CD4-positive, alpha-beta T cell (primary cell): ENCODE measurements around the gene MAL. TPM values are rescaled to one million over a fixed set of nuclear protein-coding genes. Genes with fewer than 3 reads are reported as not detected.

Experiments
- ATAC-seq: fragments of 200-7000 bp; cut with Tn5 transposase; one replicate; pipeline ENCODE4 v1.10.0; 2022; ENCODE audit warnings: mild to moderate bottlenecking; ENCODE audit not compliant: poor library complexity
- CTCF ChIA-PET: fragments of 350-600 bp; sonication (Branson Sonifier 250); formaldehyde crosslinking; loops from one replicate; lab custom pipeline; 2021; ENCODE audit warnings: antibody characterized with exemption, inconsistent platforms; lab: Charles Lee
- POLR2A ChIA-PET: fragments of 350-600 bp; sonication (Branson Sonifier 250); formaldehyde crosslinking; loops from one replicate; lab custom pipeline; 2021; ENCODE audit warnings: antibody characterized with exemption, inconsistent platforms; lab: Charles Lee
- DNase-seq, 14 experiments: peaks; one replicate each; pipeline ENCODE4 v3.0.0-alpha.2; 2013 to 2020; ENCODE audit warnings: mixed read lengths in 2 of 14
- H3K27ac ChIP-seq, 2 donors: one replicate each; pipeline versions ENCODE4 v1.5.1 to v1.7.0; 2013; ENCODE audit warnings: low read length in 2 of 2, low read depth in 1 of 2, mild to moderate bottlenecking in 1 of 2
- H3K27me3 ChIP-seq, 2 experiments: 1 replicate in 1 of 2; 2 replicates in 1 of 2; pipeline versions ENCODE4 v1.6.1 to v1.7.0; 2013; ENCODE audit warnings: low read length in 2 of 2, control low read depth in 1 of 2, mild to moderate bottlenecking in 1 of 2, moderate library complexity in 1 of 2; ENCODE audit not compliant: insufficient read depth in 2 of 2, control insufficient read depth in 1 of 2
- H3K36me3 ChIP-seq: one replicate; pipeline ENCODE4 v1.6.1; 2013; ENCODE audit warnings: low read length, control low read depth; ENCODE audit not compliant: insufficient read depth
- H3K4me1 ChIP-seq: one replicate; pipeline ENCODE4 v1.6.1; 2013; ENCODE audit warnings: low read length, control low read depth; ENCODE audit not compliant: insufficient read depth
- H3K4me3 ChIP-seq: one replicate; pipeline ENCODE4 v1.5.1; 2013; ENCODE audit warnings: mild to moderate bottlenecking, low read length, moderate library complexity
- H3K9me3 ChIP-seq, 2 experiments: 1 replicate in 1 of 2; 2 replicates in 1 of 2; pipeline versions ENCODE4 v1.6.1 to v1.7.0; 2013; ENCODE audit warnings: low read length in 2 of 2, mild to moderate bottlenecking in 2 of 2, control low read depth in 1 of 2, moderate library complexity in 1 of 2; ENCODE audit not compliant: control insufficient read depth in 1 of 2, insufficient read depth in 1 of 2
- H3K27ac Mint-ChIP-seq: one replicate; pipeline ENCODE4 v1.8.0; 2020; ENCODE audit warnings: mixed read lengths
- H3K27me3 Mint-ChIP-seq: one replicate; pipeline ENCODE4 v1.8.0; 2021; ENCODE audit warnings: mixed read lengths
- H3K36me3 Mint-ChIP-seq: one replicate; pipeline ENCODE4 v1.8.0; 2021; ENCODE audit warnings: low read depth, mixed read lengths
- H3K4me1 Mint-ChIP-seq: one replicate; pipeline ENCODE4 v1.8.0; 2021; ENCODE audit warnings: low read depth, mixed read lengths
- H3K4me3 Mint-ChIP-seq: one replicate; pipeline ENCODE4 v1.8.0; 2020; ENCODE audit warnings: mild to moderate bottlenecking, mixed read lengths
- H3K9me3 Mint-ChIP-seq: one replicate; pipeline ENCODE4 v1.8.0; 2020; ENCODE audit warnings: mixed read lengths
- CTCF ChIP-seq: fragments of 200-600 bp; IDR thresholded peaks from one replicate; pipeline ENCODE4 v1.8.0; 2022; ENCODE audit warnings: antibody characterized with exemption, mild to moderate bottlenecking
- intact Hi-C, 2 experiments: fragments of 100-400 bp; cut with DNase I in 1 of 2; cut with micrococcal nuclease in 1 of 2; formaldehyde crosslinking; loops; one replicate each; pipeline versions ENCODE4 v1.15.1 to v1.9.0; 2023 to 2025; cut with DNase I, micrococcal nuclease
- total RNA-seq, 174 experiments: library from RNA in 2 of 174; stranded (reverse) in 2 of 174; gene quantifications; one replicate each; pipeline ENCODE4 v1.2.3 and lab custom pipeline; 2021 to 2026

MAL gene
- total RNA-seq, 2 experiments from 2014 or later: 101 to 102 TPM

GRCh38 chr2:95042472-95043271 lies 17.2 kb downstream of the MAL start:
- no peak for TF ChIP-seq CTCF
- H3K4me3 ChIP-seq: no peak overlapping the region
- H3K9me3 Mint-ChIP-seq: peaks cover 2% of the 10 kb centered on the region
- no peaks in the 10 kb centered on the region for H3K27me3 Mint-ChIP-seq
- H3K27ac ChIP-seq: peak overlapping the region in 1 of 2 donors; percentile 14
- no peaks in the 10 kb centered on the region for H3K27me3 ChIP-seq
- ChIA-PET POLR2A (interaction anchor here (0.7 to 4.0 kb wide), 10 partner anchors 8 to 37 kb away, joined by 3 to 45 read pairs (median 7); partner anchors contain the start of gene MAL), CTCF (interaction anchor here (1.6 to 2.3 kb wide), 2 partner anchors 20 kb away, joined by 7 to 9 read pairs; no protein-coding TSS in a partner anchor)
- H3K4me1 ChIP-seq: peaks cover 65% of the 10 kb centered on the region
- H3K27ac Mint-ChIP-seq: peak overlapping the region; percentile 71
- intact Hi-C loops: loop anchor here in 1 of 2 experiments (5.0 kb wide), 1 partner anchor 35 kb away; no protein-coding TSS in a partner anchor
- peaks cover 47% of the 10 kb centered on the region for H3K36me3 Mint-ChIP-seq
- H3K36me3 ChIP-seq: peaks cover 20% of the 10 kb centered on the region
- DNase-seq (no peak), ATAC-seq (no peak)
- H3K4me3 Mint-ChIP-seq: no peak overlapping the region
- H3K9me3 ChIP-seq: no peaks in the 10 kb centered on the region
- peaks cover 92% of the 10 kb centered on the region for H3K4me1 Mint-ChIP-seq

GRCh38 chr2:95043300-95044093 lies 18.0 kb downstream of the MAL start:
- intact Hi-C loops: loop anchor here in 1 of 2 experiments (5.0 kb wide), 1 partner anchor 34 kb away; no protein-coding TSS in a partner anchor
- ATAC-seq: peak; percentile 51
- peaks cover 50% of the 10 kb centered on the region for H3K36me3 Mint-ChIP-seq
- H3K36me3 ChIP-seq: peaks cover 28% of the 10 kb centered on the region
- H3K27ac Mint-ChIP-seq: peak overlapping the region; percentile 71
- ChIA-PET POLR2A (interaction anchor here (0.7 to 4.0 kb wide), 10 partner anchors 9 to 36 kb away, joined by 3 to 45 read pairs (median 7); partner anchors contain the start of gene MAL), CTCF (interaction anchor here (1.6 kb wide), 1 partner anchor 21 kb away, joined by 7 read pairs; no protein-coding TSS in a partner anchor)
- no peak for TF ChIP-seq CTCF
- H3K4me1 Mint-ChIP-seq: peaks cover 84% of the 10 kb centered on the region
- no peak overlapping the region for H3K4me3 ChIP-seq
- H3K27me3 Mint-ChIP-seq: no peaks in the 10 kb centered on the region
- peaks cover 63% of the 10 kb centered on the region for H3K4me1 ChIP-seq
- H3K27me3 ChIP-seq: no peaks in the 10 kb centered on the region
- H3K9me3 Mint-ChIP-seq: no peaks in the 10 kb centered on the region
- H3K9me3 ChIP-seq: no peaks in the 10 kb centered on the region
- peak in 2 of 14 experiments; percentile 23 to 32 for DNase-seq
- H3K4me3 Mint-ChIP-seq: no peak overlapping the region
- peak overlapping the region in 1 of 2 donors; percentile 14 for H3K27ac ChIP-seq

- Mint-ChIP-seq H3K9me3 (no peaks in the 10 kb centered on the region), H3K4me3 (no peak overlapping the region), H3K36me3 (peaks cover 54% of the 10 kb centered on the region), H3K27me3 (no peaks in the 10 kb centered on the region), H3K4me1 (peaks cover 73% of the 10 kb centered on the region), H3K27ac (peak overlapping the region; percentile 71)
- no peak for TF ChIP-seq CTCF
- H3K27me3 ChIP-seq: no peaks in the 10 kb centered on the region
- ATAC-seq: no peak
- CTCF ChIA-PET: interaction anchor here (0.6 to 1.6 kb wide), 2 partner anchors 22 to 35 kb away, joined by 4 to 7 read pairs; no protein-coding TSS in a partner anchor
- H3K9me3 ChIP-seq: no peaks in the 10 kb centered on the region
- H3K4me3 ChIP-seq: no peak overlapping the region
- intact Hi-C loops: loop anchor here in 1 of 2 experiments (5.0 kb wide), 1 partner anchor 33 kb away; no protein-coding TSS in a partner anchor
- H3K4me1 ChIP-seq: peaks cover 64% of the 10 kb centered on the region
- no peak overlapping the region for H3K27ac ChIP-seq
- H3K36me3 ChIP-seq: peaks cover 39% of the 10 kb centered on the region
- POLR2A ChIA-PET: interaction anchor here (0.9 to 4.0 kb wide), 7 partner anchors 10 to 35 kb away, joined by 3 to 45 read pairs (median 6); partner anchors contain the start of gene MAL
- DNase-seq: no peak
These were observed 19.1 kb downstream of the MAL start for GRCh38 chr2:95044601-95045000.
